GM19238 (cell line): ENCODE results near the gene DNAH8.

Experiments used
- DNase-seq: peaks from one replicate; pipeline ENCODE4 v3.0.0; 2011; ENCODE audit warnings: low spot score; ENCODE audit not compliant: insufficient read length

Gene DNAH8

GRCh38 chr6:39072830-39073229 is 357.7 kb downstream of the DNAH8 start:
- DNase-seq: no peak

DNA sequence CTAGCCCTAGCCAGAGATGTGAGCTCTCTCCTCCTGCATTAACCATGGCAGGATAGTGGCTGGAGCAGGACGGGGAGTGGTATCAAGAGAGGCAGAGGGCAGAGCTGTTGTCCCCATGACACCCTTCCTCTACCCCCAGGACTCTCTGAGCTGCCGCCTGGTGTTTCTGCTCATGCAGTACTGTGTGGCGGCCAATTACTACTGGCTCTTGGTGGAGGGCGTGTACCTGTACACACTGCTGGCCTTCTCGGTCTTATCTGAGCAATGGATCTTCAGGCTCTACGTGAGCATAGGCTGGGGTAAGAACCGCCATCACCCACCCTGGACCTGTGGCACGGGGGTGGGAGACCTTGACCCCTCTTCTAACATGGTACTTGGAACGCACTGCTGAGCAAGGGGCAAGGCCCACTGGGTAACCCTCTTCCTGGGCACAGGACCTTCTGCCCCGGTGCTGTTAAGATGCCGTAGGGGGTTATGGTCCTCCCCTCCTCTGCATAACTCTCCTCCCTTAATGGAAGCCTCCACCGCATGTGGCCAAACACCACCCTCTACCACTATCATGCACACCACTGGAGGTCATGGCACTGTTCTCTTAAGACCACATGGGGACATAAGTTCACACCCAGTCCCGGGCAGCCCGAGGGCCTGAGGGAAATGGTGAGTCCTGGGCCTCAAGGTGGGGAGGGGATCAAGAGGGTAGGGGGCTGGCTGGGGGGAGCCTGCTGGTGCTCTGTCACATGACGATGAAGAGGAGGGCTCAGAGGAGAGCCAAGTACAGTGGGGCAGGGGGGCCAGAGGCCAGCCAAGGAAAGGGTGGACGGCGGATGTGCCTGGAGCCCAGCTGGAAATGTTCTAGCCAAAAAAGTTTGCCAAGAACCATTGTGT is 358.6 kb downstream of the DNAH8 start:
- no peak for DNase-seq

DNA sequence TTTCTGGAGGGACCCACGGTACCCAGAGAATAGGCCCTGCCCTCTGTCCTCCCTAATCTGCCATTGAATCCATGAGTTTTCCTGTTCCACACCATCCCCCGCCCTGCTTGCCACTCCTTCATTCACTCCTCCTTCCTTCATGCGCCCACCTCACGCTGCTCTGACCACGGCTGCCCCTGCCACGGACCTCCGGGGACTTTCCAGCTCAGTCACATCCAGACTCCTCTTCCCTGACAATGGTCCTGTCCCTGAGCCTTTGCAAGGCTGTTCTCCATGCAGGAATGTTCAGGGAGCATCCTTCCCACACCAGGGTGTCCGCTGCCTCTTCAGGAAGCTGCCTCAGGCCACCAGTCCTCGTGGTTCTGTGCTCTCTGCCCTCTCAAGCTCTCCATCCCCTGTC is 359.4 kb downstream of the DNAH8 start:
- no peak for DNase-seq

DNA sequence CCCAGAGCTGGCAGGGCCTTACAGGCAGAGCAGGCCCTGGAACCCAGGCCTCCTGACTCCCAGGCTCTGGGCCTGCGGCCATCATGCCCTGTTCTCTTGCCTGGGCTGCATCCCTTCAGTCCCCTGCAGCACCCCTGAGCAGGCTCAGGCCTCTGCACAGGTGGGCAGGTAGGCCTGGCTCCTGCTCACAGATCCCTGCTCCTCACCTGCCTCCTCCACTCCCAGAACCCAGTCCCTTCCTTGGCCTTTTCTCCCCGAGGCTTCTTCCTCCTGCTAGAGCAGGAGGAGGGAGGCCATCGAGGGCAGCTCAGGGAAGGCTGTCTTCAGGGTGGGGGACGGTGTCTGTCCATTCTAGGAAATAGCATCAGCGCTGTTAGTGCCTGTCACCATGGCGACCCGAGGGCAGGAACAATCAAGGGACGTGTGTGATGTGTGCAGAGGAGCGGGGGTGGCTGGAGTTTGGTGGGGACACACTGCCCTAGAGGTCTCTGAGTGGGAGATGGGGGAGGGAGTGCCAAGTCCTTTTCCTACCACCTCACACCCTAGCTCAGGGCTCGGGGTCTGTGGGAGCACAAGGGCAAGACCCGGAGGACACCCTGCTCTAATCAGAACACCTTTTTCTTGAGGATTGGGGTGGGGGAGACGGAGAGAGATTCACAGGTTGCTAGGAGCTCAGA is 360.0 kb downstream of the DNAH8 start:
- no peak for DNase-seq

DNA sequence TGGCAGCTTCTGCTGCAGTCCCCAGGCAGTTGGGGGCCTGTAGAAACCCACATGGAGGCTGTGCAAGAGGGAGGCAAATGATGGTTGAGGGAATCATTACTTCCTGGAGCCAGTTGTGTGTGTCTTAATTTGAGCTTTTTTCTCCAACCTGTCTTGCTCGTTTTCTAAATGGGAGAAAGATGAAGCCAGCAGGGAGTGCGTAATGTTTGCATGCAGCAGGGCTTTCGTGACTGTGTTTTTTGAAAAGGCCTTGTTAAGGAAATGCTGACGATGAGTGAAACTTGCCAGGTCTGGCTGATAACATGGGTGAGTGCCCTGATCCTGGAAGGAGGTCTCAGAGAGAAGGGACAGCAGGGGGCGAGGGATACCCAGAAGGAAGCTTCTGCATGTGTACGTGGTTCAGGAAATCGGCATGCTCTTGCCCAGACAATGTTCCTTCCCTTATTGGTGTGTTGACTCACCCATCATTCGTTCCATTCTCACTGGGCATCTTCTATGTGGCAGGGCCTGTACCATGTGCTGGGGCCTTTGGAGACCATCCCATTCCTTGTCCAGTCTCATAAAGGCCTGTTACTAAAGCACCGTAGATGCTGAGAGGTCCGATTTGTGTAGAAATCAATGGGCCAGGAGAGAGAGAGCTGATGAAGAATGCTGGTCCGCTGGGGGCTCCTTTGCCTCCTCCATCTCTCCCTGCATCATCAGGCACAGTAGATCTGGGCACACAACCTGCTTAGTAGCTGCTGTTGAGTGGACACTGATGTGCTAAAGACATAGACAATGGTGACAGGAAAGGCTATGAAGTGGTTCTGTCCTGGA is 360.9 kb downstream of the DNAH8 start:
- no peak for DNase-seq

DNA sequence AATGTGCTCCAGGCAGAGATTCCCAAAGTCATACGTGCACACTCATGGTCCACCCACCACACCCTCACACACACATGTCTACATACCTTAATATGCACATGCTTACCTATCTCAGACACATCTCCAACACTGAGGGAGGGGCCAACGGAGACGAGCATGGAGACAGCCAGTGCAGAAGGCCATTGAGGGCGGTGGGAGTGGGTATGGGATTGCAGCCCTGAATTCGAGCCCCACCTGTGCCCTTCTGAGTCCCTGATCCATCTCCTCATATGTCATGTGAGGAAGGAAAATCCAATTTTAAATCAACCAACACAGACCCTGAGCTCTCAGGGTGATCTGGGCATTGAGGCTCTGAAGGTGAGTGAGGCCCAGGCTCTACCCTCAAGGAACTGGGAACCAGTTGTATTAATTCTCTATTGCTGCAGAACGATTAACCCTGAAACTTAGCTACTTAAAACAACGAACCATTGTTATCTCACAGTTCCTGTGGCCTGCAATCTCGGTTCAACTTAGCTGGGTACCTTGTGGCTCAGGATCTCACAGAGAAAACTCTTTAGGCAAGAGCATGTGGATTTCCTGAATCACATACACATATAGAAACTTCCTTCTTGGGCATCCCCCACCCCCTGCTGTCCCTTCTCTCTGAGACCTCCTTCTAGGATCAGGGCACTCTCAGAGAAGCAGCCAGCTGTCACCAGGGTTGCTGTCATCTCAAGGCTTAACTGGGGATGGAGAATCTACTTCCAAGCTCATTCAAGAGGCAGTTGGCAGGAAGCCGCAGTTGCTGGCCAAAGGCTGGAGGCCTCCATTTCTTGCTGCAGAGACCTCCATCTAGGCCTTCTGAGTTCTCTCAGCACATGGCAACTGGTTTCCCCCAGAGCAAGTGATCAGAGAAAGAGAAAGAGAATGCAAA is 361.8 kb downstream of the DNAH8 start:
- DNase-seq: no peak

DNA sequence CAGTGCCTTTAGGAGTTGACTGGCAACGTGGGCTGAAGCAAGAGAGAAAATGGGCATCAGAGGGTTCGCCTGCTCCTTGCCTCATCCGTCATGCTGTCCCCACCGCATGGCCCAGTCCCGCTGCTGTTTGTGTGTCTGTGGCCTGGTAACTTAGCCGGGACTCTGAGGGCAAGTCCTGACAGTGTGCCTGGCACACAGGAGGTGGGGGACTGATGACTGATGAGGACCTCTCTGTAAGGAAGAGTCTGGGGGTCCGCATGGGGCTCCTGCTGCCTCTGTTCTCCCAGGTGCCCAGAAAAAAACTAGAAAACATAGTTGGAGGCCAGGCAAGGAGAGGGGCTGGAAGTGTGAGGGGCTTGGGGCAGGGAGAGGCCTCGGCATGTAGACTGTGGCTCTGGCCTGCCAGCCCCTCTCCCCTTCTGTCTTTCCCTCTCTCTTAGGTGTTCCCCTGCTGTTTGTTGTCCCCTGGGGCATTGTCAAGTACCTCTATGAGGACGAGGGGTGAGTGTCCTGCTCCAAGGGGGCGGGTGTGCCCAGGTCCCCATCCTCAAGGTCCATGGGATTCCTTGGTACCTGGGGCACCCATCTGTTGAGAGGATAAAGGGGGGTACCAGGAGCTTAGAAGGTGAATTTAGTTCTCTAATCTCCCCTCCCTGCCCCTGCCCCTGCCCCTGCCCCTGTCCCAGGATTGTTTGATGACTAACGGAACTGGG is 362.9 kb downstream of the DNAH8 start:
- no peak for DNase-seq

GRCh38 chr6:39078695-39079094 is 363.6 kb downstream of the DNAH8 start:
- DNase-seq: no peak

DNA sequence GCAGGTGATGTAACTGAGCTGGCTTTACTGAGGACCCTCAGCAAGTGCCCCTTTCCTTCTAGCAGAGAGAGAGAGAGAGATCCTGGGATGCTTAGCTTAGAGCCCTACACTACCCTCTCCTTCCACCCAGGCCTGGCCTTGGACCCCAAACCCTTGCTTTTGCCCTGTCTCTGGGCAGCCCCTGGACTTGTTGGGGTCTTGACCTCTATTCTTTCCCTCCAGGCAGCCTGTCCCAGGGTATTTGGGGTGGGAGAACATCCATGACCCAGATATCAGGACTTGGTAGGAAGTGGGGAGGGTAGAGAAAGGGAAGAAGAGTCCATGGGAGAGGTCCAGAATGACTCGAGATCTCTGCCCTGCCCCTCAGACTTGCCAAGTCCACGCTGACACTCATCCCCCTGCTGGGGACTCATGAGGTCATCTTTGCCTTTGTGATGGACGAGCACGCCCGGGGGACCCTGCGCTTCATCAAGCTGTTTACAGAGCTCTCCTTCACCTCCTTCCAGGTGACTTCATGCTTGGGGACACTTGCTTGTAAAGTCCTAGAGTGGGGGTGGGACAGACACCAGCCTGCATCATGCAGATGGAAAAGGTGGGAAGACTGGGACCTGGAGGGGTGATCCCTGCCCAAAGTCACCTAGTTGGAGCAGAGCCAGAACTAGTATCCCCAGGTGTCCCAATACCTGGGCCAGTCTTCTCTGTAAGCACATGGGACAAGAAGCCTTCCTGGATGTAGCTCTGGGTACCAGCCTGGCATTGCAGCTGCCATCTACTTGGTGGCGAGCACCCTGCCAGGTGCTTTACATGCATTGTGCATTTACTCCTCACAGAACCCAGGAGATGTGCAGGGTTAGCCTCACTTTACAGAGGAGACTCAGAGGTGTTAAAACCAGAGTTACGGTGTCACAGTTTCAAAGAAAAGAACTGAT is 364.4 kb downstream of the DNAH8 start:
- DNase-seq: no peak
